Fibroblast of skin of abdomen (primary cell): ENCODE data around the gene SKIDA1.

Experiments used
- DNase-seq: peaks from one replicate; pipeline ENCODE4 v3.0.0-alpha.2; 2013

SKIDA1 gene

GRCh38 chr10:21516242-21517131, 9.0 kb downstream of the SKIDA1 start:
- DNase-seq, result peak; percentile 72

- no peak for DNase-seq
These were observed 9.9 kb downstream of the SKIDA1 start for GRCh38 chr10:21515361-21516241.

DNA sequence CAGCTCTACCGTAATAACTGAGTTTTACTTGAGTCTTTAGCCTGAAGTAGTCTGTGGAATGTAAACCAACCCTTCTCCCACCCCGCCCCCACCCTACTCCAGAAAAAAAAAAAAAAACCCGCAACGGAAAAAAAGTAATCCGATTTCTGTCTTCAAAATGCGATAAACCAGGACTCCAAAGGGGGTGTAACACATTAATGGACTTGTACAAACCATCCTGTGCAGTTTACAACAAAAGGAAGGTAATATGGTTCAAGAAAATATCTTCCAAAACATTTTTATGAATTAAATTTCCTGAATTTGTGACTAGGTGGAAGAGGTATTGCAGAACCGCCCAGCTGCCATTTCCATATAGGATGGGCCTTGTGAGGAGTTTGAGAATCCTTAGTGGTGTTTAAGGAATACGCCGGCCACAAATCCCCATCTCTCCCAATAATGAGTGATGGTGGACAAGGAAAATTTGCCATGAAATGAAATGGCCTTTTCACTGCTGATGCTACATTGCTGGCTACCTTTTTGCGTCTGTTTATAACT, 10.6 kb downstream of the SKIDA1 start:
- no peak for DNase-seq

DNA sequence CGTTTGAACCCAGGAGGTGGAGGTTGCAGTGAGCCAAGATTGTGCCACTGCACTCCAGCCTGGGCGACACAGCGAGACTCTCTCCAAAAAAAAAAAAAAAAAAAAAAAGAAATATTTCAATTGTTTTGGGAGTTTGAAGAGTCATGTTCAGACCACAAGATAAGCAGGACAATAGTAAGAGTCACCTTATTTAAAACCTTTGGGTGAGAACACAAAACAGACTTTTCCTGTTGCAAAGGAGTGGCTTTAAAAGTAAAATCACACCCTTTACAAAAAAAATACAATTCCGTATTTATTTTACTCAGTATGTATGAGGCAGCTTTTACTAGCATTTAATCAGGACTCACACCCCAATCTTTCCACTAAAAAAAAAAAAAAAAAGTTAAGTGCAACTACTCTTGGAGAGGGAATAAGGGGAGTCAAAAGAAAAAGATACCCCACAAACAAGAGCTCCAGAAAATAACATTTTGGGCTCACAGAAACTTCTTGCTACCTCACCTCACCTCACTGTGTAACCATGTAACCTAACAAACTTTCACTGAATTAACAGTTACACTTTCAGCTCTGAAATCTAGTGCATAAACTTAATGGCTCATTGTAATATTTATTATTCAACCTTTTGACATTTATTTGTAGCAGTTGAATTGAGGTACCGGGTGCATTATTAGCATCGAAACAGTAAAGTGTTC, 11.2 kb downstream of the SKIDA1 start:
- no peak for DNase-seq

GRCh38 chr10:21513405-21513788, 12.1 kb downstream of the SKIDA1 start:
- no peak for DNase-seq

- DNase-seq, result no peak
These were observed 12.7 kb downstream of the SKIDA1 start for GRCh38 chr10:21512573-21513404.

DNA sequence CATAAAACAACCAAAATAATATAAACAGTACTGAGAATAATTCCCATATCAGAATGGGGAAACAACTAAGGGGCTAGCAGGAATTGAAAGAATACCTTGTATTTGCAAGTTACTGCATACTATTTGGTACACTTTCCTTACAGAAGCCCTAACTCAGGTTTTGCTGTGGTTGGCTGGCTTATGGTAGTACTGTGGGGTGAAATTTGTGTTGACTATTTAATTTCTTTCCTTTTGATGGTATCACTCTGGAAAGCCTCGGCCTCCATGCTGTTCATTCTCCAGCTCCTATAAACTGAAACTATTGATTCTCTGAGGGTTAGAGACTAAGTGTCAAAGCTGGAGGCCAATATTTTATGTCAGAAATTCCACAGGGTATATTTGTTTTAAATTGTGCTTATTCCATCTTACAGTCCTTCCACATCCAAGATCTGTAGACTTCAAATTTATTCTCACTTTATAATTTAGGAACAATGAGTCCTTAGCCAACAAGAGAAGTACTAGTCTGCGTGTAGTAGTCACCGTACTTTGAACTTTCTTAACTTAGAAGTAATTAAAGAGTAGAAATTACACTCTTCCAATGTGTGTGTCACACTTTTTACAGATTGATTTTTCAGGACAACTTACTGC, 13.4 kb downstream of the SKIDA1 start:
- DNase-seq, result no peak

DNA sequence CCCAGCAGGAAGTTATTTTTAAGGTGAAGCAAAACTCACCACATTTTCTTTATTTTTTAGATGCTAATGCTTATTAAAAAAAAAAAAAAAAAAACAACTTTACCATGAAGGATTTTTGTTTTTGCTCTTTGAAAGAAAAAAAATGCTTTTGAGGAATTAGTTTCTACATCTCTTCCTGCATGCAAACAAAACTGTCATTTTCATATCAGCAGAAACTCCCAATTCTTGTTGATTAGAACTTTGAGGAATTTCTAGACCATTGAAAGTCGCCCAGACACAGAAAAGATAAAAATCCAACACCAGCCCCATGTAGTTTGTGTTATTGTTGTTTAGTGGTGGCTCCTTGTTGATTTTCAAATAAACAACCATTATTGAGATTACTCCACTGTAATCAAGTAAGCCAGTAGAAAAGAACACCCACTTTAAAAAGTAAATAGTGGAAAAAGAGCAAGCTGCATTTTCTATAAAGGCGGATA, 14.3 kb downstream of the SKIDA1 start:
- no peak for DNase-seq

GRCh38 chr10:21510241-21511094, 15.0 kb downstream of the SKIDA1 start:
- DNase-seq, result no peak

DNA sequence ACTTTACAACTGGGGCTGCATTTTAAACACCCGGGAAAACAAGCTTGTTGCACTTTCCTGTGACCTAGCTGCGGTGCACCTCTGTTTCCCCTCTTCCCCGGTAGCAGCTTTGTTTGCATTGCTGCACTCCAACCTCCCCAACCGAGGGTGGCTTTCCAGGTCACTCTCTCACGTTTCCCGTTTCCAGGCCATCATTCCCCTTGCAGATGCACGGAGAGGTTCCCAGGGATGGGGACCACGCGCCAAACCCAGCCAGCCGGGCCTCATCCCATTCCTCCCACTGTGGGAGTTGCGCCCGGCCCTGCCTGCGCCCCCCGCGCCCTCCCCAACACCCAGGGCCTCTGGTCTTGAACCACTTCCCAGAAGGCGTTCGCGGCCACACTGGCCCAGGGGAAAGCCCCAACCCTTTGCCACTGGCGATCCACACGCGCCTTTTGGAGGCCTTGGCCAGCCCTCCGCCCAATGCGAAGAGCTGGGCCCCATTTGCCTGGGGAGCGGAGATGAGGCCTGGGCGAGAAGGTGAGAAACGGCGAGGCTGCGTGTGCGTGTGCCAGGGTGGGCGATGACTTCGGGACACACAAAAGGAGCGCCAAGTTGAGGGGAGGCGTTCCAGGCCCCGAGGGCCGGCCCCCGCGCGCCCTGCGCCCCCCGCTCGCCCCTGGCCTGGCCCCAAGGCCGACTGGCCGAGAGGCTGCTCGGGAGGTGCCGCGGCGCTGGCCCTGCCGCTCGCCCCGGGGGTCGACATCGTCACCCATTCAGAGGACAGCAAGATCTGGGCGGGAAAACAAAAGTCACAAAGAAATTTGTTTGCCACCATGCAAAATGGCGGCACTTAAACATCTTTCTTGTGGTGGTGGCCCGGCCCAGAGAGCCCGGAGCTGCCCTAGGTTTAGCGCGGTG, 15.9 kb downstream of the SKIDA1 start:
- no peak for DNase-seq

GRCh38 chr10:21508706-21509331, 16.7 kb downstream of the SKIDA1 start:
- no peak for DNase-seq

DNA sequence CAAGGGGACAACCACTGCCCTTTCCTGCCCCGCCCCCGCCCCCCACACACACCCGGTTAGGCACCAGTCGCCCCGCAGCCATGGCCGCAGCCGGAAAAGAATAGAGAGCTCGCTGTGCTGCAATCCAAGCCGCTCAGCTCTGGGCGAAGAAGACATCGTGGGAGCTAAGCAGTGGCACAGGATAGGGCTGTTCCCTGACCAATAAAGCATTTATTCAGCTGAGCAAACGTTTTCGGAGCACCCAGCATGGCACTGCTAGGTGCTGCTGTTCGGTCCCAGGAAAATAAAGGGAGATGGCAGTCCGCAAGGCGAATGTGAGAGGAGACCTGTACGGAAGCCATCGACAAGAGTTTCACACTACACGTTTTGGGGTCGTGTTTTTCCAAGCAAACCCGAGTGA, 18.3 kb downstream of the SKIDA1 start:
- no peak for DNase-seq

GRCh38 chr10:21506351-21506750, 19.1 kb downstream of the SKIDA1 start:
- no peak for DNase-seq

DNA sequence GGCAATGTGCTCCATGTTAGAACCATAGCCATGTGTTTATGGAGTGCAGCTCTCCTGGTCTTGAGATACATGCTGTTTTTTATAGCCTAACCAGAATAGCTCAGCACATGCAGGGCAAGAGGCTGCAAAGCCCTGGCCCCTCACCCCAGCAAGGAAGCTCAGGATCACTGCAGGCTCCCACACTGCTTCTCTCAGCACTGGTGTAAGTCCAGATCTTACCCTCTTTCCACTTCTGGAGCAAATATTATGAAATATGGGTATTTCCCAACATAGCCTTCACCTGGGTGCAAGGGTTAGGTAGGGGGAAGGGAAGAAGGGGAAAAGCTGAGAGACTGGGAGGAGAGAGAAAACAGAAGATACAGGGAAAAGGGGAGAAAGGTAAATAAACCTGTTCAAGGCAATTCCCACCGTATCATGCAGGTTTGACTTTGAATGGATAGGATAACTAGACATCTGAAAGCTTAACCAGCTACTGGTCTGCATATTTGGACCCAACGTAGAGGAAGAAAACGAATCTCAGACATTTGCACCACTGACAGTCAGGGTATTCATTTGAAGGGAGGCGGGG, 19.7 kb downstream of the SKIDA1 start:
- DNase-seq, result no peak

DNA sequence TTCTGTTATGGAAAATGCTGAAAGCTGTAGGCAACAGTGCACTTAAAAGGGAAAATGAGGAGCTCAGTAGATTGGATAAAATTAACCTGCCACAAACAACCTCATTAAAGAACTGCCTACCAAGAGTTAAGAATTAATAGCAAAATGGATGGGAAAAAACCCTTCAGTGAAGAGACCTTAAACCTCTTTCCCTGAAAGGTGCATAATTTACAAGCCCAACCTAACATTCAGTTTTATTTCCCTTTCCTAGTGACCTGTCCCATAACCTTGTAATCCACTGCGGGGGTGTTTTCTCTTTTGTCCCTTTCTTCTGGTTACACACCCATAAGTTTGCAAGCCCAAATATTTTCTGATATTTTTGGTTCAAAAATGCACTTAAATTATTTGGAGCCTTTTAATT, 21.9 kb downstream of the SKIDA1 start:
- DNase-seq, result no peak

- no peak for DNase-seq
These were observed 23.1 kb downstream of the SKIDA1 start for GRCh38 chr10:21502348-21502740.

- DNase-seq, result no peak
These were observed 23.6 kb downstream of the SKIDA1 start for GRCh38 chr10:21501731-21502347.

- no peak for DNase-seq
These were observed 24.4 kb downstream of the SKIDA1 start for GRCh38 chr10:21501091-21501490.
